Neural progenitor cell (in vitro differentiated cells): Measurements from ENCODE around the gene CHRM3. TPM values are rescaled to one million over a fixed set of nuclear protein-coding genes. Genes with fewer than 3 reads are reported as not detected.

ENCODE experiments used
- DNase-seq: peaks from one replicate; pipeline ENCODE4 v3.0.0-alpha.2; 2016; ENCODE audit warnings: low spot score
- H2AFZ ChIP-seq: fragments of 200-600 bp; sonication (generic); replicated peaks from 2 replicates; pipeline ENCODE4 v1.6.1; 2016; ENCODE audit warnings: antibody characterized with exemption
- H3F3A ChIP-seq: fragments of 200-600 bp; sonication (generic); 2 replicates; pipeline ENCODE4 v1.6.1; 2016; ENCODE audit warnings: antibody characterized with exemption, low read depth
- H3K27ac ChIP-seq: fragments of 200-600 bp; sonication (generic); 2 replicates; pipeline ENCODE4 v1.5.1; 2016; ENCODE audit warnings: mild to moderate bottlenecking
- H3K27me3 ChIP-seq: fragments of 200-600 bp; sonication (generic); 2 replicates; pipeline ENCODE4 v1.6.1; 2016; ENCODE audit warnings: mild to moderate bottlenecking, moderate library complexity
- H3K36me3 ChIP-seq: fragments of 200-600 bp; sonication (generic); 2 replicates; pipeline ENCODE4 v1.5.1; 2016
- H3K4me1 ChIP-seq: fragments of 200-600 bp; sonication (generic); 2 replicates; pipeline ENCODE4 v1.6.1; 2016; ENCODE audit warnings: mixed run types
- H3K4me2 ChIP-seq: fragments of 200-600 bp; sonication (generic); 2 replicates; pipeline ENCODE4 v1.6.1; 2016
- H3K4me3 ChIP-seq: fragments of 200-600 bp; sonication (generic); 2 replicates; pipeline ENCODE4 v1.5.1; 2016
- H3K79me2 ChIP-seq: fragments of 200-600 bp; sonication (generic); 2 replicates; pipeline ENCODE4 v1.6.1; 2016; ENCODE audit warnings: low read depth
- H3K9ac ChIP-seq: fragments of 200-600 bp; sonication (generic); 2 replicates; pipeline ENCODE4 v1.6.1; 2016
- H3K9me3 ChIP-seq: fragments of 200-600 bp; sonication (generic); 2 replicates; pipeline ENCODE4 v1.5.1; 2016; ENCODE audit warnings: low read depth
- H4K20me1 ChIP-seq: fragments of 200-600 bp; sonication (generic); 2 replicates; pipeline ENCODE4 v1.6.1; 2016; ENCODE audit warnings: low read depth
- H3K27ac Mint-ChIP-seq: 3 replicates; pipeline ENCODE4 v1.8.0; 2021; ENCODE audit warnings: mixed read lengths
- H3K27me3 Mint-ChIP-seq: 2 replicates; pipeline ENCODE4 v1.8.0; 2022; ENCODE audit warnings: low read depth, mild to moderate bottlenecking, inconsistent platforms, moderate library complexity, mixed read lengths; ENCODE audit not compliant: insufficient read depth
- H3K36me3 Mint-ChIP-seq: 3 replicates; pipeline ENCODE4 v1.8.0; 2021; ENCODE audit warnings: mixed read lengths
- H3K4me1 Mint-ChIP-seq: 3 replicates; pipeline ENCODE4 v1.8.0; 2021; ENCODE audit warnings: mixed read lengths
- H3K4me3 Mint-ChIP-seq: 3 replicates; pipeline ENCODE4 v1.8.0; 2021; ENCODE audit warnings: mild to moderate bottlenecking, moderate library complexity, mixed read lengths
- H3K9me3 Mint-ChIP-seq: 3 replicates; pipeline ENCODE4 v1.8.0; 2020; ENCODE audit warnings: mixed read lengths
- CTCF ChIP-seq: fragments of 200-600 bp; sonication (generic); IDR thresholded peaks from 2 replicates; pipeline ENCODE4 v1.5.1; 2017; ENCODE audit warnings: antibody characterized with exemption, mild to moderate bottlenecking
- EZH2 ChIP-seq: fragments of 200-600 bp; sonication (generic); IDR thresholded peaks from 2 replicates; pipeline ENCODE4 v1.6.1; 2017; ENCODE audit warnings: antibody characterized with exemption, mild to moderate bottlenecking, moderate library complexity
- EZH2phosphoT487 ChIP-seq: fragments of 200-600 bp; sonication (generic); IDR thresholded peaks from 2 replicates; pipeline ENCODE4 v1.6.1; 2017; ENCODE audit warnings: antibody characterized with exemption
- total RNA-seq: library from RNA; depleted of rRNA; stranded (reverse); fragments of >200 nt; gene quantifications from 2 replicates; pipeline ENCODE4 v1.2.3, GENCODE V29; 2015; ENCODE audit warnings: low replicate concordance

CHRM3 gene
- total RNA-seq, 1 donor from 2014 or later = 4.5 TPM

- H3F3A ChIP-seq = no peaks in the 10 kb centered on the region
- no peaks in the 10 kb centered on the region for H3K4me1 ChIP-seq
- H3K4me3 ChIP-seq = no peak overlapping the region
- H3K36me3 Mint-ChIP-seq = no peaks in the 10 kb centered on the region
- no peaks in the 10 kb centered on the region for H3K36me3 ChIP-seq
- no peaks in the 10 kb centered on the region for H3K9me3 Mint-ChIP-seq
- H3K27ac ChIP-seq = no peak overlapping the region
- peaks cover 6% of the 10 kb centered on the region for H3K27me3 Mint-ChIP-seq
- H3K79me2 ChIP-seq = no peaks in the 10 kb centered on the region
- H3K9me3 ChIP-seq = no peaks in the 10 kb centered on the region
- no peak overlapping the region for H3K4me2 ChIP-seq
- H3K4me1 Mint-ChIP-seq = peaks cover 3% of the 10 kb centered on the region
- H4K20me1 ChIP-seq = no peaks in the 10 kb centered on the region
- H2AFZ ChIP-seq = no peak overlapping the region
- no peak overlapping the region for H3K27ac Mint-ChIP-seq
- H3K27me3 ChIP-seq = peaks cover 19% of the 10 kb centered on the region
- TF ChIP-seq CTCF (no peak), EZH2 (no peak), EZH2phosphoT487 (no peak)
- H3K4me3 Mint-ChIP-seq = no peak overlapping the region
- no peak overlapping the region for H3K9ac ChIP-seq
- DNase-seq = no peak
Measured at GRCh38 chr1:239394107-239394506, 7.7 kb downstream of the CHRM3 start.

GRCh38 chr1:239413916-239414315, 27.5 kb downstream of the CHRM3 start:
- no peaks in the 10 kb centered on the region for H3K36me3 Mint-ChIP-seq
- H3K9me3 Mint-ChIP-seq = peaks cover 3% of the 10 kb centered on the region
- no peaks in the 10 kb centered on the region for H3K9me3 ChIP-seq
- no peak overlapping the region for H3K4me2 ChIP-seq
- H4K20me1 ChIP-seq = no peaks in the 10 kb centered on the region
- no peaks in the 10 kb centered on the region for H3K36me3 ChIP-seq
- no peaks in the 10 kb centered on the region for H3F3A ChIP-seq
- no peaks in the 10 kb centered on the region for H3K4me1 Mint-ChIP-seq
- no peak overlapping the region for H3K4me3 ChIP-seq
- H3K4me1 ChIP-seq = no peaks in the 10 kb centered on the region
- DNase-seq = no peak
- no peaks in the 10 kb centered on the region for H3K27me3 Mint-ChIP-seq
- no peak overlapping the region for H2AFZ ChIP-seq
- no peak overlapping the region for H3K9ac ChIP-seq
- no peaks in the 10 kb centered on the region for H3K79me2 ChIP-seq
- no peak overlapping the region for H3K27ac ChIP-seq
- no peak overlapping the region for H3K4me3 Mint-ChIP-seq
- H3K27me3 ChIP-seq = no peaks in the 10 kb centered on the region
- H3K27ac Mint-ChIP-seq = no peak overlapping the region
- no peak for TF ChIP-seq EZH2
- no peak for TF ChIP-seq EZH2phosphoT487
- no peak for TF ChIP-seq CTCF

- H4K20me1 ChIP-seq = no peaks in the 10 kb centered on the region
- H3K27ac Mint-ChIP-seq = no peak overlapping the region
- TF ChIP-seq EZH2 = no peak
- no peak for TF ChIP-seq CTCF
- no peak for TF ChIP-seq EZH2phosphoT487
- H3K79me2 ChIP-seq = no peaks in the 10 kb centered on the region
- no peaks in the 10 kb centered on the region for H3K4me1 Mint-ChIP-seq
- no peak overlapping the region for H3K4me3 Mint-ChIP-seq
- no peak overlapping the region for H2AFZ ChIP-seq
- H3K4me3 ChIP-seq = no peak overlapping the region
- H3K36me3 ChIP-seq = no peaks in the 10 kb centered on the region
- no peak overlapping the region for H3K27ac ChIP-seq
- no peaks in the 10 kb centered on the region for H3K9me3 ChIP-seq
- H3K27me3 Mint-ChIP-seq = no peaks in the 10 kb centered on the region
- DNase-seq = no peak
- H3K4me1 ChIP-seq = no peaks in the 10 kb centered on the region
- H3K4me2 ChIP-seq = no peak overlapping the region
- no peaks in the 10 kb centered on the region for H3F3A ChIP-seq
- H3K9me3 Mint-ChIP-seq = peaks cover 3% of the 10 kb centered on the region
- H3K9ac ChIP-seq = no peak overlapping the region
- no peaks in the 10 kb centered on the region for H3K27me3 ChIP-seq
- no peaks in the 10 kb centered on the region for H3K36me3 Mint-ChIP-seq
Measured at GRCh38 chr1:239417221-239417620, 30.9 kb downstream of the CHRM3 start.
